Raji (cell line): ENCODE data around the gene MFAP1.
A peak's percentile ranks its signal among the peaks of the same experiment; 100 is the strongest.

ENCODE experiments used
- POLR2A ChIP-seq: IDR thresholded peaks from 2 replicates; pipeline ENCODE4 v1.6.1; 2011; ENCODE audit warnings: low read depth, low read length, control low read depth; ENCODE audit not compliant: insufficient read depth

Gene MFAP1, protein sequence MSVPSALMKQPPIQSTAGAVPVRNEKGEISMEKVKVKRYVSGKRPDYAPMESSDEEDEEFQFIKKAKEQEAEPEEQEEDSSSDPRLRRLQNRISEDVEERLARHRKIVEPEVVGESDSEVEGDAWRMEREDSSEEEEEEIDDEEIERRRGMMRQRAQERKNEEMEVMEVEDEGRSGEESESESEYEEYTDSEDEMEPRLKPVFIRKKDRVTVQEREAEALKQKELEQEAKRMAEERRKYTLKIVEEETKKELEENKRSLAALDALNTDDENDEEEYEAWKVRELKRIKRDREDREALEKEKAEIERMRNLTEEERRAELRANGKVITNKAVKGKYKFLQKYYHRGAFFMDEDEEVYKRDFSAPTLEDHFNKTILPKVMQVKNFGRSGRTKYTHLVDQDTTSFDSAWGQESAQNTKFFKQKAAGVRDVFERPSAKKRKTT

DNA sequence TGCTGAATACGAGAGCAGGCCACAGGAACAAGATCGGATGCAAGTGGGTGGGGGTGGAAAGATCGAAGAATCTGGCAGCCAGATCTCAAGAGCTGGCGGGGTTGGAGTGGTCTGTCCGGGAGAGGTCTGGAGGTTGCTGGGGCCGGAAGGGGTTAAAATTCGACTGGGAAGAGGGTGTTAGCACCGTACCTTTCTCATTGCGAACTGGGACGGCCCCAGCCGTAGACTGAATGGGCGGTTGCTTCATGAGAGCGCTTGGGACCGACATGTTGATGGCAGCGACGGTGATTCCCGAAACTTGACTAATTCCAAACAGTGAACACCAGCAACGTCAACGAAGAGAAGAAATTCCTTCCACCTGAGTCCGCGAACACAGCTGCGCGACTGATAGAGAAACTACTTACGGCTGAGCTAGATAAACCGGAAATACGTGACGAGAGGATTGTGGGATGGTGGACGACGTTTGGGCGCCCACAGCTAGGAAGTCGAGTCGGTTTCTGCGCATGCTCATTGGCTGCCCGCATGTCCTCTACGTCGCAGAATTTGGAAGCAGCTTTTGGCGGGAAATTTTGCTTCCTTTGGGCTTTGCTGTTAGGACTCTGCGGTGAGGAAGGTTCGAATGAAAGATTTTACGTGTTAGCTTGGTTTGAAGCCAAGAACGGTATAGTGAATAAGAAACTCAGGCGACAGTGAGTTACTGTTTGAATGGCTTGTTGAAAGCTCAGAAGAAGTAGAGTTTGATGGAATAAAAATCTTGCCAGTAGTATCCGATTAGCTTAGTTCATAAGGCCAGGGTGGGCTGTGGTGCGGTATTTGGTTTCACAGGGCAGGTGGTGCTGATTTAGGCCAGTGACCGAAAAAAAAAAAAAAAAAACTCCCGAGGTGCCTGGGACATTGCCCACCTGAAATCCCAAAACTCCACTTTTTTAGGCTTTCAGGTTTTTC lies at the start of gene MFAP1:
TSS of gene MFAP1 (minus strand) at position 389 of the 945 bp plus-strand sequence. CDS start at position 268, 121 bp downstream.
- peak; percentile 97 for TF ChIP-seq POLR2A

DNA sequence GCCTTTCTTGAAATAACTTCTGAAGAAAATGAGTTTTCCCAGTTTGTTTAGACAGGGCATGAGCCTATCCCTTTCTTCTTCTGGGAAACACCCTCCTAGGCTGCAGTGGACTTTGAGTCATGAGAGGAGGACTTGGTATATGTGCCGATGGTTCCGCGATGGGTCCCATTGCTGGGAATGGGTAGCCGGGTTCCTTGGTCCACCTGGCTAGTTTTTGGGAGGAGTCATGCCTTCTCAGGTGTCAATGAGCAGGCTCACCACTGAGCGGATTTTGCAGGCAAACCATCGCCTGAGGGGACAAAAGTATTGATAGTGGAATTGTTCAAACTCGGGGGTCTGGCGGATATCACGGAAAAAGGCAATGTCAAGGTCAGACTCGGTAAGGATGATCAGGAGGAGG lies 49.2 kb upstream of the MFAP1 start:
- TF ChIP-seq POLR2A = no peak

DNA sequence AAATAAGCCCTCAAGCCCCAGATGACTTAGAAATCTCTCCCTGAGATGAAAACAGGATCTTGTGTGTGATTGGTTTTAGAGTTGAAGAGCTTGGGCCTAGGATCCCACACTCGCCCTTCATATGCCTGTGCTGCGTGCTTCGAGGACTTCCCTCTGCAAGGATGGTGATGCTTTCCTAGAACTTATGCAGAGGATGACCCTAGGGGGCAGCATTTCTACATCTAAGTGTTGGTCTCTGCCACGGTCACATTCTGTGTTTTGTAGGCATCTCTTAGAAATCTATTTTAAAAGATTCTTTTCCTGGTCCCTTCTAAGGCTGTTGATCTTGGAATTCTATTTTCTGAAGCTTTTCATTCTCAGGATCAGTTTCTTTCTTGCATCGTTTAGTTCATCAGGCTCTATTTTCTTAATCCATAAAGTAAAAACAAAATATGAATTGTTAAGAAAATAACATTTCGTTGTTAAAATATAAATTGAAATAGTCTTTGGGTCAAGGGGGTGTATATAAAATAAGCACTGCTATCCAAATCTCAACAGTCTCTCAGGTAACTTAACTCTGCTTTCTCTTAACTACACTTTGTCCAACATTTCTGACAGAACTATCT lies 48.0 kb upstream of the MFAP1 start:
- TF ChIP-seq POLR2A = no peak

DNA sequence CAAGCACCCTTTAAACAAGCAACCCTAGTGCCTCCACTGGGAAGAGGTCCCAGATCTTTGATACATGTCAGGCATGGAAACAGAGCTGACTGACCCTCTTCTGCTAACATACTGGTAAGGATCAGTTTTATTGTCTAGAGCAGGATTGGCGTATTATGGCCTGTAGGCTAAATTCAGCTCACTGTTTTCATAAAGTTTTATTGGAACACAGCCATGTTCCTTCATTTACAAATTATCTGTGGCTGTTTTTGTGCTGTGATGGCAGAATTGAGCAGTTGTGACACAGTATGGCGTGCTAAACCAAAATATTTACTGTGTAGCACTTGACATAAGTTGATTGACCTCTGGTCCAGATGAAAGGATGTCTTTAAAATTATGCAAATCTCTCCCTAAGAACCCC lies 47.3 kb upstream of the MFAP1 start:
- TF ChIP-seq POLR2A = no peak

DNA sequence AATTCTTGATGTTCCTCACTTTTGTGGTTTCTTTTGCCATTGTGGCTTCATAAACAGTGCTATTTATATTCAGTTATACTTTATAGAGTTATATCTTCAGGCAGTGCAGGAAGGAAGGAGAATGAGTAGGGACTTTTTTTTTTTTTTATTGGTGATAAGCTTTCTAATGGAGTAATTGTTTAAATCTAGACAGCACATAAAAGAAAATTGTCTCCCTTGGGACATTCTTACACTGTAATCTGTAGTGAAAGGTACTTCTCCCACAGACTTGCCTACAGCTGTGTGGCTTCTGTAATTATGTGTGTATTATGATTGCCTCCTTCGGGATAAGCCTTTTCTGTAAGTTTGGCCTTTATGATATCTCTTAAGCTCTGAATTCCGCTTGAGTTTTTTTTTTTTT lies 43.9 kb upstream of the MFAP1 start:
- no peak for TF ChIP-seq POLR2A

DNA sequence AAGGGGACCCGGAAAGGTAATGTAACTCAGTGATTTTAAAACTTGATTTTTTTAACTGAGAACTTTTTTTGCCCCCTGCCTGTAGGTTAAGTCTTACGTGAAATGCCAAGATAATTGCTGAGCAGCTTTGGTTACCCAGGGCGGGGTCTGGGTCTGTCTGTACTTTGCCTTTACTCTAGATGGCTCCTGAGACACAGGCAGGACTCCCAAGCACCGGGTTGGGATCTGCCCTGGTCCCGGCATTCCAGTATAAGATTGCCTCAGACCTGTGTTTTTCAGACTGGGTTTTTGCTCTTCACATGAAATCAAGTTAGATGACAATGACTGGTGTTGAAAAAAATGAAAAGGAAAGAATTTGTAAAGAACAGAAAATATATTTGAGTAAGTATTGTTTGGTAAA lies 42.6 kb upstream of the MFAP1 start:
- no peak for TF ChIP-seq POLR2A

DNA sequence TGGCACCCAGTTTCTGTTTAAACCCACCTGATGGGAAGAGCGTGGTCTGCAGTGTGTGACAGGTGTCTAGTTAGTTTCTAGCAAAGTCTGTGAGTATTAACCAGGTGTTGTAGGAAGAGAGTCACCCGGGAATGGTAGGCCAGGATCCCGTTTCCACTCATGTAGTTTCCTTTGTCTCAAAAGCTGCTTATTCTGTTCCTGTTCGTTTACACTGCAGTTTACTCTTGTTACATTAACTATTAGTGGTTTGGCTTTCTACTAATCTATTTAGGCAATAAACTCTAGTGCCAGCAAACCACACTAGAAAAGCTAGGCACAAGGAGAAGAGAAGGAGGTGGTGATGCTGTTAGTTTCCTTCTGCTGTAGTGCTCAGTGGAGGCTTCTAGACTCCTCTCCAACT lies 35.1 kb upstream of the MFAP1 start:
- no peak for TF ChIP-seq POLR2A

DNA sequence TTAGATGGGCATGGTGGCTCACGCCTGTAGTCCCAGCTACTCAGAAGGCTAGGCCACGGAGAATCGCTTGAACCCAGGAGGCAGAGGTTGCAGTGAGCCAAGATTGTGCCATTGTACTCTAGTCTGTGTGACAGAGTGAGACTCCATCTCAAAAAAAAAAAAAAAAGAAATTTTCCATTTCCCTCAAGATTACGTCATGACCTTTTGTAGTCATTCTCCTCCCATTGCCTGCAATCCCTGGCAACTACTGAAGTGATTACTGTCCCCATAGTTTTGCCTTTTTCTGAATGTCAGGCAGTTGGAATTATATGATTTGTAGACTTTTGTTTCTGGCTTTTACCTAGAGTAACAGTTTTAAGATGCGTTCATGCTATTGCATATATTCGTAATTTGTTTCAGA lies 30.3 kb upstream of the MFAP1 start:
- TF ChIP-seq POLR2A = no peak

DNA sequence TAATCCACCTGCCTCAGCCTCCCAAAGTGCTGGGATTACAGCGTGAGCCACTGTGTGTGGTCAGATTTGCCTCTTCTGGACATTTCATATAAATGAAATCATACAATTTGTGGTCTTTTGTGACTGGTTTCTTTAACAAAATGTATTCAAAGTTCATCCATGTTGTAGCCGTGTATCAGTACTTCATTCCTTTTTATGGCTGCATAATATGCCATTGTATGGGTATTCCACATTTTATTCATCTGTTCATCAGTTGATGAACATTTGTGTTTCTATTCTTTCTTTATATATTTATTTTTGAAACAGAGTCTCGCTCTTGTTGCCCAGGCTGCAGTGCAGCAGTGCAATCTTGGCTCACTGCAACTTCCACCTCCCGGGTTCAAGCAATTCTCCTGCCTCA lies 28.1 kb upstream of the MFAP1 start:
- no peak for TF ChIP-seq POLR2A

DNA sequence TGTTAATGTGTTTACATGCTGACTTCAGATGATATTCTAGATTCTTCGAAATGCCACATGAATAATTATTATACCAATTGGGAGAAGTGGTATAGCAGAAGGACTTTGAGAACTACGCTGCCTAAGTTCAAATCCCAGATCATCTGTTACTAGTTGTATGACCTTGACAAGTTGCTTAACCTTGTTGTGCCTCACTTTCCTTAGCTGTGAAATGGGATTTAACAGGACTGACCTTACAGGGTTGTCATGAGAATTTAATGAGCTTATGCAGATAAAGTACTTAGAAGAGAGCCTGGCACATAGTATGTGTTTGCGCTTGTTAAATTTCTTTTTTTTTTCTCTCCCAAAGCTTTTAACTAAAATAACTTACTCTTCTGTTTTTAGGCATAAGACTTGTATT lies 26.8 kb upstream of the MFAP1 start:
- TF ChIP-seq POLR2A = no peak

DNA sequence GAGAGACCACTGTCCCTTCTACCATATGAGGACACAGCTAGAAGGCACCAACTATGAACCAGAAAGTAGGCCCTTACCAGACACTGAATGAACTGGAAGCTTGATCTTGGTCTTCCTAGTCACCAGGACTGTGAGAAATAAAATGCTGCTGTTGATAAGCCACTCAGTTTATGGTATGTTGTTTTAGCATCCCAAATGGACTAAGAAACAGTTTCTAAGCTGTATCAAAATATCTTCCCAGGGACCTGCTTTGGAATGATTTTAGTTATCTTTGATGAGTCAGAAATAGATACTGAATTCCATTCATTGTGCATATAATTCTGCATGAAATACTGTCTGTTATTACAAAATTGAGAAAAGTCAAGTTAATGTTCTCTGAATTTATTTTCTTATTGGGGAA lies 20.9 kb upstream of the MFAP1 start:
- no peak for TF ChIP-seq POLR2A

DNA sequence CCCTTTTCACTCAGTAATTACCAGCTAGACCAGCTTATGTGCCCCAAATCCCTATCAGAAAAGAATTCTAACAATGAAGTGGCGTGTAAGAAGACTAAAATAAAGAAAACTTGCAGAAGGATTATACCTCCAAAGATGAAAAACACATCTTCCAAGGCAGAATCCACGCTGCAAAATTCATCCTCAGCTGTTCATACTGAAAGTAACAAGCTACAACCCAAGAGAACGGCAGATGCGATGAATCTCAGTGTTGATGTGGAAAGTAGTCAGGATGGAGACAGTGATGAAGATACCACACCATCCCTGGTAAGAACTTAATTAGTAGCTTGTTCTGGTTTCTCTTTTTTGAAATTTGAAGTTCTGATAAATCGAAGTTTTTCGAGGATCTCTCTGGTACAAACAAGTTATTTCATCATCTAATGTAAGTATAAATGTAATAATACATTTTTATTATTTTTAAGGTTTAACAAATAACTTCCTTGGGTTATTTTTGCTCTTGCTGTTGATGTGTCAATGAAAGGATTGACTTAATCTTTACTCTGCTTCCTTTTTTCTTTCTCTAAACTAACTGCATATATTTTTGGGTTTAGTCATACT lies 3.7 kb upstream of the MFAP1 start:
- no peak for TF ChIP-seq POLR2A

DNA sequence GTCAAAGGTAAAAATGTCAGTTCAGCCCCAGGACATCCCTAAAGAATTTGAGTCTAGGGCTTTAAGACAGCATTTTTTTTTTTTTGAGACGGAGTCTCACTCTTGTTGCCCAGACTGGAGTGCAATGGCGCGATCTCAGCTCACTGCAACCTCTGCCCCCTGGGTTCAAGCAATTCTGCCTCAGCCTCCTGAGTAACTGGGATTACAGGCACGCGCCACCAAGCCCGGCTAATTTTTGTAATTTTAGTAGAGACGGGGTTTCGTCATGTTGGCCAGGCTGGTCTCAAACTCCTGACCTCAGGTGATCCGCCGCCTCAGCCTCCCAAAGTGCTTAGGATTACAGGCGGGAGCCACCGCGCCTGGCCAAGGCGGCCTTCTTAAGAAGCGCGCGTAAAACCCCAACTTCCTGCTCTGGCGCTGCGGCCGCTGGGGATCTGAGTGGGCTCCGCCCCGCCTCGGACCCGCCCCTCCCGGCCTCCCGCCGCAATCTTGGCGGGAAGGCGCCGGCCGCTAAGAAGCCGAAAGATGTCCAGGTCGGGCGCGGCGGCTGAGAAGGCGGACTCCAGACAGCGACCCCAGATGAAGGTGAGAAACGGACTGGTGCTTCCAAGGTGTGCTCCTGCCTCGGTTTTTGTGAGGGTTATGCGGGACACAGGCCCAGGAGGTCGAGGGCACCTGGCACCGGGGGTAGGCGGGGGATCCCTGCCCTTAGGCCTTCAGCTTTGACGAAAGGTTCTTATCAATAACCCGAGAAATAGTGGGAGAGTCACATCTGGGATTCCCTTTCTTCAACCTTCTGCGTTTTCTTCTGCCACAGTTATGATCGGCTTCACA lies 2.2 kb upstream of the MFAP1 start, which contains the start of gene WDR76:
TSS of gene WDR76 (plus strand) at position 495 of the 834 bp plus-strand sequence. CDS start at position 526, 31 bp downstream.
- peak; percentile 59 for TF ChIP-seq POLR2A

DNA sequence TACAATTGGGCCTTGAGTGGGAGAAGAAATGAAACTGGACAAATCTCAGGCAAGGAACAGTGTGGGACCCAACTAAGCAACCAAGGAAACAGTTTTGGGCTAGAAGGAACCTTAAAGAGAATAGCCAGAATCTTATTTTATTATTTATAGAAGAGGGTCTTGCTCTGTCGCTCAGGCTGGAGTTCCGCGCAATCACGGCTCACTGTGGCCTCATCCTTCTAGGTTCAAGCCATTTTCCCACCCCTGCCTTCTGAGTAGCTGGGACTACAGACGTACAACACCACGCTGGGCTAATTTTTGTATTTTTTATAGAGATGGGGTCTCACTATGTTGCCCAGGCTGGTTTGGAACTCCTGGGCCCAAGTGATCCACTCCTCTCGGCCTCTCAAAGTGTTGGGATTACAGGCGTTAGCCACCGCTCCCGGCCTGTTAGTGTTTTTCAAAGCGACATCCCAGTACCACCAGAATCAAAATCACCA lies 1.6 kb upstream of the MFAP1 start:
- 0 out of 2 replicates have a peak, but pooled peaks have one; percentile 11 for TF ChIP-seq POLR2A

DNA sequence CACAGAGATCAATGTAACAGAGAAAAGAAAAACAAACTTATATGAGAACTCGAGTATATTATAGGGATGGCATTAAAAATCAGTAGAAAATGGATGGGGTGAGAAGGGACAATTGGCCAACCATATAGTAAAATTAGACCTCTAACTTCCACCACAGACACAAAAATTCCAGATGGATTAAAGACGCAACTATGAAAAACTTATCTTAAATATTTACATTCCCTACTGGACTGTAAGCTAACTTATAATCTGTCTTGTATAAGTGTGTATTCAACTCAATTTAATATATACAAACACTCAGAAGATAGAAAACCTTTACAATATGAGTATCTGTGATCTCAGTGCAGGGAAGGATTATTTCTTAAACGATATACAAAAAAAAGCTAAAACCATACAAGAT lies 3.0 kb downstream of the MFAP1 start:
- no peak for TF ChIP-seq POLR2A
